Esophagus muscularis mucosa (tissue), 3 donors: ENCODE results near the gene PNMT.

Experiments
- POLR2A ChIP-seq: fragments of 450-650 bp; IDR thresholded peaks from one replicate; pipeline ENCODE4 v1.6.1; 2017; ENCODE audit warnings: antibody characterized with exemption, moderate library complexity, mild to moderate bottlenecking, low read depth
- POLR2AphosphoS5 ChIP-seq, 2 donors: sonication (generic); formaldehyde crosslinking; IDR thresholded peaks; one replicate each; pipeline ENCODE4 v1.6.1; 2017; ENCODE audit warnings: antibody characterized with exemption in 2 of 2
- TF ChIP-seq, protein P1 (sequence below), 3 experiments: fragments of 200-600 bp in 2 of 3; fragments of 450-650 bp in 1 of 3; sonication (generic) in 2 of 3; IDR thresholded peaks; one replicate each; pipeline ENCODE4 v1.5.1; 2017 to 2019; ENCODE audit warnings: antibody characterized with exemption in 3 of 3, mild to moderate bottlenecking in 2 of 3, moderate library complexity in 1 of 3

GRCh38 chr17:39674702-39675389, 6.6 kb downstream of the PNMT start:
- TF ChIP-seq, protein P1, sequence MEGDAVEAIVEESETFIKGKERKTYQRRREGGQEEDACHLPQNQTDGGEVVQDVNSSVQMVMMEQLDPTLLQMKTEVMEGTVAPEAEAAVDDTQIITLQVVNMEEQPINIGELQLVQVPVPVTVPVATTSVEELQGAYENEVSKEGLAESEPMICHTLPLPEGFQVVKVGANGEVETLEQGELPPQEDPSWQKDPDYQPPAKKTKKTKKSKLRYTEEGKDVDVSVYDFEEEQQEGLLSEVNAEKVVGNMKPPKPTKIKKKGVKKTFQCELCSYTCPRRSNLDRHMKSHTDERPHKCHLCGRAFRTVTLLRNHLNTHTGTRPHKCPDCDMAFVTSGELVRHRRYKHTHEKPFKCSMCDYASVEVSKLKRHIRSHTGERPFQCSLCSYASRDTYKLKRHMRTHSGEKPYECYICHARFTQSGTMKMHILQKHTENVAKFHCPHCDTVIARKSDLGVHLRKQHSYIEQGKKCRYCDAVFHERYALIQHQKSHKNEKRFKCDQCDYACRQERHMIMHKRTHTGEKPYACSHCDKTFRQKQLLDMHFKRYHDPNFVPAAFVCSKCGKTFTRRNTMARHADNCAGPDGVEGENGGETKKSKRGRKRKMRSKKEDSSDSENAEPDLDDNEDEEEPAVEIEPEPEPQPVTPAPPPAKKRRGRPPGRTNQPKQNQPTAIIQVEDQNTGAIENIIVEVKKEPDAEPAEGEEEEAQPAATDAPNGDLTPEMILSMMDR (IDR thresholded peaks at IDR 0.05) = no peak
- no peak for TF ChIP-seq POLR2AphosphoS5 (IDR thresholded peaks at IDR 0.05)
- no peak for TF ChIP-seq POLR2A
